HepG2 (cell line): ENCODE measurements around the gene ARFIP2.

Experiments used
- CBX5 ChIP-seq: sonication (generic); formaldehyde crosslinking; IDR thresholded peaks from 2 replicates; pipeline ENCODE4 v1.4.0; 2020; ENCODE audit warnings: missing genetic modification reagents, borderline replicate concordance
- CEBPB ChIP-seq: IDR thresholded peaks from 2 replicates; pipeline ENCODE4 v1.6.1; 2011; ENCODE audit warnings: low read depth, low read length, improper control_type of control experiment, borderline replicate concordance
- CTCF ChIP-seq: sonication (generic); formaldehyde crosslinking; IDR thresholded peaks from 2 replicates; pipeline ENCODE4 v1.5.0; 2020; ENCODE audit warnings: mild to moderate bottlenecking, missing genetic modification reagents, moderate library complexity
- ETV6 ChIP-seq: sonication (generic); formaldehyde crosslinking; conservative IDR thresholded peaks from 2 replicates; pipeline ENCODE4 v1.4.0; 2020; ENCODE audit warnings: missing genetic modification reagents
- HDAC1 ChIP-seq: sonication (generic); formaldehyde crosslinking; IDR thresholded peaks from 2 replicates; pipeline ENCODE4 v1.5.1; 2020; ENCODE audit warnings: mild to moderate bottlenecking, missing genetic modification reagents
- MAZ ChIP-seq, 2 experiments: sonication (generic) in 1 of 2; formaldehyde crosslinking in 1 of 2; IDR thresholded peaks; 2 replicates each; pipeline versions ENCODE4 v1.5.0 to v1.6.1; 2012 to 2020; ENCODE audit warnings: low read depth in 2 of 2, mild to moderate bottlenecking in 2 of 2, borderline replicate concordance in 1 of 2, improper control_type of control experiment in 1 of 2, low read length in 1 of 2, missing genetic modification reagents in 1 of 2, moderate library complexity in 1 of 2
- PTBP1 ChIP-seq: fragments of 200-400 bp; formaldehyde crosslinking; IDR thresholded peaks from 2 replicates; pipeline ENCODE4 v1.6.1; 2018; ENCODE audit warnings: low read length, low read depth; ENCODE audit not compliant: poor library complexity, severe bottlenecking
- RXRA ChIP-seq: sonication (generic); formaldehyde crosslinking; IDR thresholded peaks from 2 replicates; pipeline ENCODE4 v1.5.1; 2020; ENCODE audit warnings: missing genetic modification reagents
- SRSF9 ChIP-seq: fragments of 200-400 bp; formaldehyde crosslinking; IDR thresholded peaks from 2 replicates; pipeline ENCODE4 v1.6.1; 2018; ENCODE audit warnings: borderline replicate concordance, mild to moderate bottlenecking, low read depth, low read length; ENCODE audit not compliant: insufficient read depth, poor library complexity, severe bottlenecking
- TP53 ChIP-seq: sonication (generic); formaldehyde crosslinking; conservative IDR thresholded peaks from 2 replicates; pipeline ENCODE4 v1.4.0; 2020; ENCODE audit warnings: missing genetic modification reagents
- ZNF10 ChIP-seq: sonication (generic); formaldehyde crosslinking; IDR thresholded peaks from 2 replicates; pipeline ENCODE4 v1.4.0; 2020; ENCODE audit warnings: mild to moderate bottlenecking, low read depth, missing genetic modification reagents, borderline replicate concordance
- ZNF274 ChIP-seq: sonication (generic); formaldehyde crosslinking; IDR thresholded peaks from 2 replicates; pipeline ENCODE4 v1.5.1; 2020; ENCODE audit warnings: mild to moderate bottlenecking, missing genetic modification reagents
- ZNF512B ChIP-seq: sonication (generic); formaldehyde crosslinking; IDR thresholded peaks from 2 replicates; pipeline ENCODE4 v1.5.1; 2020; ENCODE audit warnings: missing genetic modification reagents, mild to moderate bottlenecking, borderline replicate concordance
- ZNF546 ChIP-seq: sonication (generic); formaldehyde crosslinking; conservative IDR thresholded peaks from 2 replicates; pipeline ENCODE4 v1.8.1; 2023; ENCODE audit warnings: mild to moderate bottlenecking, missing genetic modification reagents

GRCh38 chr11:6497069-6497839, 16.1 kb upstream of the ARFIP2 start, which contains the start of gene DNHD1:
- TF ChIP-seq SRSF9 (no peak), ZNF274 (CRISPR knock-in tag) (no peak), ZNF10 (CRISPR knock-in tag) (no peak), RXRA (CRISPR knock-in tag) (no peak), ETV6 (CRISPR knock-in tag) (no peak), PTBP1 (no peak), CTCF (CRISPR knock-in tag) (no peak), HDAC1 (CRISPR knock-in tag) (no peak), MAZ (IDR thresholded peaks at IDR 0.05; ENCODE audit: borderline replicate concordance, low read depth, low read length) (no peak), MAZ (CRISPR knock-in tag; IDR thresholded peaks at IDR 0.05; ENCODE audit: low read depth) (no peak), TP53 (no peak), CBX5 (no peak), CEBPB (no peak), ZNF512B (CRISPR knock-in tag) (no peak), ZNF546 (no peak)
